ENCODE measurements around the gene FBXL13.
A peak's percentile ranks its signal among the peaks of the same experiment; 100 is the strongest.
"Not testable (repeated sequence)": the region's sequence is repeated elsewhere in the genome, so short reads cannot be mapped to it uniquely, and the experiment has no call there.

The FBXL13 gene

GRCh38 chr7:103083210-103083609 lies 8.6 kb upstream of the FBXL13 start:
- no peak overlapping the region for H3K27ac ChIP-seq (ENCODE audit: low read depth, low read length)
- H3K4me3 ChIP-seq (ENCODE audit: low read depth in 1 of 5, low read length in 5 of 5), result no peak overlapping the region
- no peaks in the 10 kb centered on the region for H3K9me3 ChIP-seq (ENCODE audit: control insufficient read depth in 5 of 5, low read length in 5 of 5)
- H3K36me3 ChIP-seq (ENCODE audit: control insufficient read depth in 5 of 5, insufficient read depth in 5 of 5, low read length in 5 of 5), result peaks cover 17 to 38% (median 32%) of the 10 kb centered on the region in 5 donors
- H3K4me1 ChIP-seq (ENCODE audit: control insufficient read depth in 5 of 5, insufficient read depth in 5 of 5, low read length in 5 of 5), result no peaks in the 10 kb centered on the region
- H3K9ac ChIP-seq (ENCODE audit: low read length in 5 of 5), result no peak overlapping the region
- no peaks in the 10 kb centered on the region for H3K27me3 ChIP-seq (ENCODE audit: control insufficient read depth in 5 of 5, insufficient read depth in 4 of 5, low read length in 5 of 5)

GRCh38 chr7:103082497-103082896 lies 7.9 kb upstream of the FBXL13 start:
- Histone ChIP-seq H3K9ac (ENCODE audit: low read length in 5 of 5) (no peak overlapping the region), H3K36me3 (ENCODE audit: control insufficient read depth in 5 of 5, insufficient read depth in 5 of 5, low read length in 5 of 5) (peaks cover 15 to 34% (median 25%) of the 10 kb centered on the region in 5 donors), H3K27me3 (ENCODE audit: control insufficient read depth in 5 of 5, insufficient read depth in 4 of 5, low read length in 5 of 5) (no peaks in the 10 kb centered on the region), H3K4me1 (ENCODE audit: control insufficient read depth in 5 of 5, insufficient read depth in 5 of 5, low read length in 5 of 5) (no peaks in the 10 kb centered on the region), H3K27ac (ENCODE audit: low read depth, low read length) (no peak overlapping the region), H3K4me3 (ENCODE audit: low read depth in 1 of 5, low read length in 5 of 5) (no peak overlapping the region), H3K9me3 (ENCODE audit: control insufficient read depth in 5 of 5, low read length in 5 of 5) (no peaks in the 10 kb centered on the region)

GRCh38 chr7:103080923-103081322 lies 6.3 kb upstream of the FBXL13 start:
- H3K36me3 ChIP-seq (ENCODE audit: control insufficient read depth in 5 of 5, insufficient read depth in 5 of 5, low read length in 5 of 5), result peaks cover 13 to 24% (median 17%) of the 10 kb centered on the region in 5 donors
- no peak overlapping the region for H3K4me3 ChIP-seq (ENCODE audit: low read depth in 1 of 5, low read length in 5 of 5)
- no peaks in the 10 kb centered on the region for H3K27me3 ChIP-seq (ENCODE audit: control insufficient read depth in 5 of 5, insufficient read depth in 4 of 5, low read length in 5 of 5)
- H3K4me1 ChIP-seq (ENCODE audit: control insufficient read depth in 5 of 5, insufficient read depth in 5 of 5, low read length in 5 of 5), result peaks cover 0 to 10% (median 5%) of the 10 kb centered on the region in 5 donors
- H3K9me3 ChIP-seq (ENCODE audit: control insufficient read depth in 5 of 5, low read length in 5 of 5), result no peaks in the 10 kb centered on the region
- H3K9ac ChIP-seq (ENCODE audit: low read length in 5 of 5), result no peak overlapping the region
- H3K27ac ChIP-seq (ENCODE audit: low read depth, low read length), result no peak overlapping the region

- Histone ChIP-seq H3K9ac (ENCODE audit: low read length in 5 of 5) (no peak overlapping the region), H3K4me3 (ENCODE audit: low read depth in 1 of 5, low read length in 5 of 5) (no peak overlapping the region), H3K9me3 (ENCODE audit: control insufficient read depth in 5 of 5, low read length in 5 of 5) (no peaks in the 10 kb centered on the region), H3K36me3 (ENCODE audit: control insufficient read depth in 5 of 5, insufficient read depth in 5 of 5, low read length in 5 of 5) (peaks cover 11 to 17% (median 12%) of the 10 kb centered on the region in 5 donors), H3K27me3 (ENCODE audit: control insufficient read depth in 5 of 5, insufficient read depth in 4 of 5, low read length in 5 of 5) (no peaks in the 10 kb centered on the region), H3K27ac (ENCODE audit: low read depth, low read length) (no peak overlapping the region), H3K4me1 (ENCODE audit: control insufficient read depth in 5 of 5, insufficient read depth in 5 of 5, low read length in 5 of 5) (peaks cover 0 to 16% (median 10%) of the 10 kb centered on the region in 5 donors)
These were observed 5.2 kb upstream of the FBXL13 start for GRCh38 chr7:103079836-103080235.

- H3K27ac ChIP-seq (ENCODE audit: low read depth, low read length); H3K36me3 ChIP-seq (ENCODE audit: control insufficient read depth in 5 of 5, insufficient read depth in 5 of 5, low read length in 5 of 5): not testable (repeated sequence)
These were observed 3.6 kb upstream of the FBXL13 start for GRCh38 chr7:103078226-103078625.

GRCh38 chr7:103077318-103077717 lies 2.7 kb upstream of the FBXL13 start:
- H3K9ac ChIP-seq (ENCODE audit: low read length in 5 of 5), result no peak overlapping the region

More at GRCh38 chr7:103078226-103078625, 3.6 kb upstream of the FBXL13 start:
- peaks cover 3 to 23% (median 17%) of the 10 kb centered on the region in 5 donors for H3K4me1 ChIP-seq (ENCODE audit: control insufficient read depth in 5 of 5, insufficient read depth in 5 of 5, low read length in 5 of 5)
- not testable (repeated sequence) for H3K4me3 ChIP-seq (ENCODE audit: low read depth in 1 of 5, low read length in 5 of 5); H3K9ac ChIP-seq (ENCODE audit: low read length in 5 of 5); H3K27me3 ChIP-seq (ENCODE audit: control insufficient read depth in 5 of 5, insufficient read depth in 4 of 5, low read length in 5 of 5); H3K9me3 ChIP-seq (ENCODE audit: control insufficient read depth in 5 of 5, low read length in 5 of 5)

GRCh38 chr7:103076764-103077163 lies 2.2 kb upstream of the FBXL13 start:
- Histone ChIP-seq H3K9ac (ENCODE audit: low read length in 5 of 5) (no peak overlapping the region), H3K27ac (ENCODE audit: low read depth, low read length) (no peak overlapping the region), H3K4me3 (ENCODE audit: low read depth in 1 of 5, low read length in 5 of 5) (no peak overlapping the region), H3K36me3 (ENCODE audit: control insufficient read depth in 5 of 5, insufficient read depth in 5 of 5, low read length in 5 of 5) (no peaks in the 10 kb centered on the region), H3K27me3 (ENCODE audit: control insufficient read depth in 5 of 5, insufficient read depth in 4 of 5, low read length in 5 of 5) (no peaks in the 10 kb centered on the region), H3K4me1 (ENCODE audit: control insufficient read depth in 5 of 5, insufficient read depth in 5 of 5, low read length in 5 of 5) (peaks cover 3 to 23% (median 17%) of the 10 kb centered on the region in 5 donors), H3K9me3 (ENCODE audit: control insufficient read depth in 5 of 5, low read length in 5 of 5) (no peaks in the 10 kb centered on the region)

More at GRCh38 chr7:103077318-103077717, 2.7 kb upstream of the FBXL13 start:
- H3K36me3 ChIP-seq (ENCODE audit: control insufficient read depth in 5 of 5, insufficient read depth in 5 of 5, low read length in 5 of 5), result no peaks in the 10 kb centered on the region
- H3K4me3 ChIP-seq (ENCODE audit: low read depth in 1 of 5, low read length in 5 of 5), result no peak overlapping the region
- H3K4me1 ChIP-seq (ENCODE audit: control insufficient read depth in 5 of 5, insufficient read depth in 5 of 5, low read length in 5 of 5), result peaks cover 3 to 23% (median 17%) of the 10 kb centered on the region in 5 donors
- H3K9me3 ChIP-seq (ENCODE audit: control insufficient read depth in 5 of 5, low read length in 5 of 5), result no peaks in the 10 kb centered on the region
- H3K27ac ChIP-seq (ENCODE audit: low read depth, low read length), result no peak overlapping the region
- H3K27me3 ChIP-seq (ENCODE audit: control insufficient read depth in 5 of 5, insufficient read depth in 4 of 5, low read length in 5 of 5), result no peaks in the 10 kb centered on the region

GRCh38 chr7:103075337-103075918 lies 832 bp upstream of the FBXL13 start:
- no peaks in the 10 kb centered on the region for H3K27me3 ChIP-seq (ENCODE audit: control insufficient read depth in 5 of 5, insufficient read depth in 4 of 5, low read length in 5 of 5)
- H3K9ac ChIP-seq (ENCODE audit: low read length in 5 of 5), result peak overlapping the region; percentile 79 to 92 (median 87)
- H3K4me1 ChIP-seq (ENCODE audit: control insufficient read depth in 5 of 5, insufficient read depth in 5 of 5, low read length in 5 of 5), result peaks cover 3 to 23% (median 17%) of the 10 kb centered on the region in 5 donors
- no peaks in the 10 kb centered on the region for H3K9me3 ChIP-seq (ENCODE audit: control insufficient read depth in 5 of 5, low read length in 5 of 5)
- no peaks in the 10 kb centered on the region for H3K36me3 ChIP-seq (ENCODE audit: control insufficient read depth in 5 of 5, insufficient read depth in 5 of 5, low read length in 5 of 5)
- peak overlapping the region; percentile 71 for H3K27ac ChIP-seq (ENCODE audit: low read depth, low read length)
- H3K4me3 ChIP-seq (ENCODE audit: low read depth in 1 of 5, low read length in 5 of 5), result peak overlapping the region; percentile 75 to 95 (median 79)

GRCh38 chr7:103073989-103074518 lies 542 bp downstream of the FBXL13 start:
- Histone ChIP-seq H3K27ac (ENCODE audit: low read depth, low read length) (peak overlapping the region; percentile 71), H3K27me3 (ENCODE audit: control insufficient read depth in 5 of 5, insufficient read depth in 4 of 5, low read length in 5 of 5) (no peaks in the 10 kb centered on the region), H3K9me3 (ENCODE audit: control insufficient read depth in 5 of 5, low read length in 5 of 5) (no peaks in the 10 kb centered on the region), H3K9ac (ENCODE audit: low read length in 5 of 5) (peak overlapping the region; percentile 2 to 87 (median 78)), H3K4me3 (ENCODE audit: low read depth in 1 of 5, low read length in 5 of 5) (peak overlapping the region; percentile 75 to 99 (median 85)), H3K4me1 (ENCODE audit: control insufficient read depth in 5 of 5, insufficient read depth in 5 of 5, low read length in 5 of 5) (peaks cover 3 to 23% (median 17%) of the 10 kb centered on the region in 5 donors), H3K36me3 (ENCODE audit: control insufficient read depth in 5 of 5, insufficient read depth in 5 of 5, low read length in 5 of 5) (no peaks in the 10 kb centered on the region)

GRCh38 chr7:103071000-103071399 lies 3.6 kb downstream of the FBXL13 start:
- H3K36me3 ChIP-seq (ENCODE audit: control insufficient read depth in 5 of 5, insufficient read depth in 5 of 5, low read length in 5 of 5), result no peaks in the 10 kb centered on the region
- no peak overlapping the region for H3K27ac ChIP-seq (ENCODE audit: low read depth, low read length)
- H3K9ac ChIP-seq (ENCODE audit: low read length in 5 of 5), result no peak overlapping the region
- no peak overlapping the region for H3K4me3 ChIP-seq (ENCODE audit: low read depth in 1 of 5, low read length in 5 of 5)
- peaks cover 3 to 14% (median 14%) of the 10 kb centered on the region in 5 donors for H3K4me1 ChIP-seq (ENCODE audit: control insufficient read depth in 5 of 5, insufficient read depth in 5 of 5, low read length in 5 of 5)
- no peaks in the 10 kb centered on the region for H3K27me3 ChIP-seq (ENCODE audit: control insufficient read depth in 5 of 5, insufficient read depth in 4 of 5, low read length in 5 of 5)
- no peaks in the 10 kb centered on the region for H3K9me3 ChIP-seq (ENCODE audit: control insufficient read depth in 5 of 5, low read length in 5 of 5)

All from subcutaneous abdominal adipose tissue (tissue), 5 donors.